Kasumi-1 (cell line): ENCODE measurements around the gene PAPSS2.
"Not testable (repeated sequence)": the region's sequence is repeated elsewhere in the genome, so short reads cannot be mapped to it uniquely, and the experiment has no call there.

Experiments
- DNase-seq, 2 experiments: peaks; one replicate each; lab custom pipeline; 2025; lab: John Stamatoyannopoulos, UW

PAPSS2 gene

GRCh38 chr10:87642988-87643387 is 16.7 kb upstream of the PAPSS2 start:
- DNase-seq = no peak

GRCh38 chr10:87643920-87644319 is 15.8 kb upstream of the PAPSS2 start:
- no peak for DNase-seq

GRCh38 chr10:87644500-87644899 is 15.2 kb upstream of the PAPSS2 start:
- DNase-seq = not testable (repeated sequence)

GRCh38 chr10:87646192-87646909 is 13.3 kb upstream of the PAPSS2 start:
- DNase-seq = no peak

- DNase-seq = no peak
Observed at GRCh38 chr10:87646935-87647334, 12.7 kb upstream of the PAPSS2 start.

GRCh38 chr10:87650838-87651589 is 8.7 kb upstream of the PAPSS2 start:
- DNase-seq = no peak

GRCh38 chr10:87651801-87652200 is 7.9 kb upstream of the PAPSS2 start:
- DNase-seq = no peak

- DNase-seq = no peak
Observed at GRCh38 chr10:87652261-87652660, 7.4 kb upstream of the PAPSS2 start.

GRCh38 chr10:87654212-87654611 is 5.5 kb upstream of the PAPSS2 start:
- DNase-seq = no peak

- peak; percentile 73 to 87 for DNase-seq
Observed at GRCh38 chr10:87656431-87657072, 3.1 kb upstream of the PAPSS2 start.

- DNase-seq = no peak
Observed at GRCh38 chr10:87657371-87657770, 2.3 kb upstream of the PAPSS2 start.

GRCh38 chr10:87658321-87658795 is 1.3 kb upstream of the PAPSS2 start:
- peak in 1 of 2 experiments; percentile 37 for DNase-seq

GRCh38 chr10:87658858-87659555 is 671 bp upstream of the PAPSS2 start:
- no peak for DNase-seq

GRCh38 chr10:87660484-87661133 is 931 bp downstream of the PAPSS2 start:
- no peak for DNase-seq

- no peak for DNase-seq
Observed at GRCh38 chr10:87661861-87662785, 2.4 kb downstream of the PAPSS2 start.

GRCh38 chr10:87664276-87664701 is 4.6 kb downstream of the PAPSS2 start:
- DNase-seq = no peak

GRCh38 chr10:87667493-87667892 is 7.8 kb downstream of the PAPSS2 start:
- DNase-seq = no peak

GRCh38 chr10:87668324-87669074 is 8.8 kb downstream of the PAPSS2 start:
- DNase-seq = peak; percentile 28 to 33

GRCh38 chr10:87669752-87670151 is 10.1 kb downstream of the PAPSS2 start:
- DNase-seq = no peak

GRCh38 chr10:87670586-87670985 is 10.9 kb downstream of the PAPSS2 start:
- DNase-seq = no peak
